Myocyte (in vitro differentiated cells): ENCODE data around the gene GFI1B. TPM values are rescaled to one million over a fixed set of nuclear protein-coding genes. Genes with fewer than 3 reads are reported as not detected.
A peak's percentile ranks its signal among the peaks of the same experiment; 100 is the strongest.

Source experiments
- DNase-seq: peaks from one replicate; pipeline ENCODE4 v3.0.0-alpha.2; 2012; ENCODE audit warnings: low read depth
- polyA plus RNA-seq: library from polyadenylated mRNA; unstranded; fragments of >200 nt; gene quantifications from one replicate; pipeline ENCODE4 v1.2.1, GENCODE V29; 2012; ENCODE audit warnings: missing spikeins
- total RNA-seq: library from RNA; depleted of rRNA; stranded (reverse); fragments of >200 nt; gene quantifications from 2 replicates; pipeline ENCODE4 v1.2.3, GENCODE V29; 2014

GFI1B gene
- 0.10 TPM in 1 of 2 replicates, not detected in the other for total RNA-seq
- polyA plus RNA-seq, result not detected

DNA sequence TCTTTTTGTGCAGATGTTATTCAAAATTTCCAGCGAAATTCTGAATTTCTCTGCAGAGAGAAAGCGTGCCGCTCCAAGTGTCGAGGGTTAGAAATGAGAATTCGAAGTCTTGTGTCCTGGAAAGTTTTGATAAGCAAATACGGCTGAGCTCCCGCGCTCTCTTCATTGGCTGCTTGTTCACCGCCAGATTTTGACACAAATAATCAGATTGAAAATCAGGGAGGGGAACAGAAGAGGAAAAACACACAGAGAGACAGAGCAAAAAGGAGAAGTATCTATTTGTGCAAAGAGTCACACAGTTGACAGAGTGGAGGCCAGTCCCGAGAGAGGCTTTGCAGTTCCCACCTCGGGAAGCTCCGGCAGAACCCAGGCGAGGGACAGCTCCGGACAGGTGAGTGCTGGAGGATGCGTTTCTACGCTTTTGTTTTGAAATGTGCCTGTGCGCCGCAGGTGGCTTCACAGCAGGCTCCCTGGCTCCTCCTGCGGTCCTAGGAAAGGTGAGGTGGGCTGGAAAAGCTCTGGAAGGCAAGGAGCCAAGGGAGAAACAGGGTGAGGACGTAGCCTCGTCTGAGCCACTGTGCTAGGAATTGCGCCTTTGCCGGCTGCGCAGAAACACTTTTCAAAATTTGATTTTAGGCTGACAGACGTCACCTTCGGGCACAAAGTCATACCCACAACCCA, at the start of gene GFI1B:
Gene GFI1B, plus strand, starts transcription at position 244 of the 681 bp plus-strand sequence. CDS start 7,985 bp downstream, outside the sequence.
- DNase-seq, result no peak

DNA sequence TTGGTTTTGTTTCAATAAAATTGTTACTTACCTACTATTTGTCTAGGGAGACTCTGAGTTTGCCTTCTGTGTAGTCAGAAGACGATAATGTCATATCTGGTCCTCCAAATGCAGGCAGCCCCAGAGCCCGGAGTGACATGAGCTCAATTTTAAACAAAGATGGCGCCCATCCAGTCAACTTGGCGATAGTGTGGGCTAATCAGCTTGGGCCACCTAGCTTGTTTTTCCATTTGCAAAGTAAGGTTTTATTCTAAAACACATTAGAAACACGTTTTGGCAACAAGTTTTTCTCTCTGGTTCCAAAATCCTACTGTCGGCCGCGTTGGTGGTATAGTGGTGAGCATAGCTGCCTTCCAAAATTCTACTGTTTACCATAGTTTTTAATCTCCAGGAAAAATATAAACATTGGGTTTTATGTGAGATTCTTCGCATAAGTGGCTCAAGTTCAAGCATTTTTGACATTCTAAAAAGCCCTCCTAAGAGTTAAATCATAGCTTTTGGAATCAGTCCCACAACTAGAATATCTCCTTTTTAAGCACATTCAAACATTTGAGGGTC, 47.2 kb upstream of the GFI1B start:
- no peak for DNase-seq

DNA sequence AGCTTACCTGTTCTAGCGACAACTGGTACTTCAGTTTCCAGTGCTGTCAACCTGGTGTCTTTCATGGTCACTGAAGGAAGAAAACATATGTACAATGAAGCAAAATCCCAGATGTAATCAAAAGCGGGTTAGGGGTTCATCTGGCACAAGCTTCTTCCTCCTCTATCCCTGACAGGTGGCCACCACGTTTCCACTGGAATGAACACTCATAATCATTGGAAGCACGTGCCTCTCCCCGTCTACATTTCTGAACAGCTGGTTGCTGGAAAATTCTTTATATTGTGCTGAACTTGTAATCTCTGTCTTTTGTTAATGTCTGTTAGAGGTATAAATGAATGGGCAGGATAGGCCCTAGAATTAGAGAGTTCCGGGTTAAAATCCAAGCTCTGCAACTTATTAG, 43.5 kb upstream of the GFI1B start:
- peak; percentile 28 for DNase-seq

DNA sequence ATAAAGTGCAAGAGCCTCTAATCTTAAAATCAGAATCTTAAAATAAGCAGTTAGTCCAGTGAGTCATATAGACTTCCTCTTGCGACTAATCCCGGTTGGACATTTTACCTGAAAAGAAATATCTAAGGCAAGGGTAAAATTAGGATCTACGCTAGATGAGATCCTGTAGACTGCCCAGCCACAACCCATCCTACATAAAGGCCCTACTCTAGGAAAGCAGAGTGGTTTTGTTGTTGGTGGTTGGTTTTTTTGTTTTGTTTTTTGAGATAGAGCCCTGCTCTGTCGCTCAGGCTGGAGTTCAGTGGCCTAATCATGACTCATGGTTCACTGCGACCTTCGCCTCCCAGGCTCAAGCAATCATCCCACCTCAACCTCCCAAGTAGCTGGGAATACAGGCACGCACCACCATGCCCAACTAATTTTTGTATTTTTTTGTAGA, 41.0 kb upstream of the GFI1B start:
- no peak for DNase-seq

DNA sequence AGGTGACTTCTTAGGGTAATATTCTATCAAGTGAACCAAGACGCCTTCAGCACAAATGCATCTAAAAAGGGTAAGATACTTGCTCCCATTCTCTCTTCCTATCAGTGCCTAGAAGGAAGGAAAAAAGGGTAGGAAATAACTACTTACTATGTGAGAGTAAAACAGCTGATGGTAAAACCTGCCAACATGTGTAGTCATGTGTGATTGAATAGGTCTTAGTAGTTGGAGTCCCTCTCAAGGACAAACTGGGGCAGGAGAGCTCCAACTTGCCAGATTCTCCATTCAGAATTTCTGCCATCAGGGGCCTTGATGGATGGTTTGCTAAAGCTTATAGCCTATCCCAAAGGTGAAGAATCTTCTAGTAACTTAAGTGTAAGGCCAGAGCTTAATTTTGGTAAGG, 39.3 kb upstream of the GFI1B start:
- DNase-seq, result no peak

DNA sequence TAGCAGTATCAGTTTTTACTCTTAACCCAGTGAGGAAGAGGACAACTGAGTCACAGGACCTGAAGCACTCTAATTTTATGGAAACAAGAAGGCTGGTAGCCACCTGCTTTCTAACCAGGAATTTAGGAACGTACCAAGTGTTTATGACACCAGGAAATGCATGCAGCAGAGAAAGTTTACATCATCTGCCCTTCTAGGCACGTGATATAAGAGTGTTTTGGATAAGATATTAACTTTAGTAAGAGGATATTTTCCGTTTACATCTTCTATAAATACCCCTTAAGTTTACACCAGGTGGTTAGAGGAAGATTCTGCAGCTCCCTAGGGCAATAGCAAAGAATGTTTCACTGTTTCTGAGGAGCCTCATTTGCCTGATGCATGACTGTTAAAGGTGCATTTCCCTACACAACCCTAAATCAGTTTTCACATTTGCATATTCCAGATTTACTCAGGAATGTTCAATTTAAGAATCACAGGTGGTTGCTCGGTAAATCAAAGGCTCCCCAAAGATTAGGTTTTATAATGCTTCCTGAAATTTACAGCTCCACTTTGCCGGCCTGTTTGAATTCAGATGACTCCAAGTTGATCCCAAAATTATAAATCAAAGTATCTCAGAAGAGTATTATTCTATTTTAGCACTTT, 35.8 kb upstream of the GFI1B start:
- no peak for DNase-seq

DNA sequence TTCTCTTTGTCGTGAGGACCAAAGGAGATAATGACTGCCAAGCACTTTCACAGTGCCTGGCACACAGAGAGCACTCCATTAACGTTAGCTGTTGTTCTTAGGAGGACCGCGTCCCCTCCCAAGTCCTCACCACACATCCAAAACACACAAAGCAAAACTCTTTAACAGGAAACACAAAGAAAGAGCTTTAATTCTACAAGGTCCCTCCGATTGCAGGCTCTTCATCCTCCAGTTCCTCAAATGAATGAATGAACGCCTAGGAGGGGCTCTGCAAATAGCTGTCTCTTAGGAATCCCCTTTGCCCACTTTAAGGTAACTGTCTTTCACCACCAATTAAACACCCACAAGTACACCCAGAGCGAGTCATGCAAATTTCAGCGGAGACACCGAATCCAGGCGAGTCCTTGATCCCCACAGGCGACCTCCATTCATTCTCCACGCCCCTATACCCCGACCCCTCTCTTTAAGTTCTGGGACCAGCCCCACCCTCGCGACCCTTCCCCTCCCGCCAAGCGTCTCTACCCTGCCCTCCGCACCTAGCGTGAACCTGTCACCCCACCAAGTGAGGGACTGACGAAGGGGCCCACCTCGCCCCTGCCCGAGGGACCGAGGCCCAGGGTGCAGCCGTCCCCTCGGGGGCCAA, 34.7 kb upstream of the GFI1B start:
- no peak for DNase-seq

DNA sequence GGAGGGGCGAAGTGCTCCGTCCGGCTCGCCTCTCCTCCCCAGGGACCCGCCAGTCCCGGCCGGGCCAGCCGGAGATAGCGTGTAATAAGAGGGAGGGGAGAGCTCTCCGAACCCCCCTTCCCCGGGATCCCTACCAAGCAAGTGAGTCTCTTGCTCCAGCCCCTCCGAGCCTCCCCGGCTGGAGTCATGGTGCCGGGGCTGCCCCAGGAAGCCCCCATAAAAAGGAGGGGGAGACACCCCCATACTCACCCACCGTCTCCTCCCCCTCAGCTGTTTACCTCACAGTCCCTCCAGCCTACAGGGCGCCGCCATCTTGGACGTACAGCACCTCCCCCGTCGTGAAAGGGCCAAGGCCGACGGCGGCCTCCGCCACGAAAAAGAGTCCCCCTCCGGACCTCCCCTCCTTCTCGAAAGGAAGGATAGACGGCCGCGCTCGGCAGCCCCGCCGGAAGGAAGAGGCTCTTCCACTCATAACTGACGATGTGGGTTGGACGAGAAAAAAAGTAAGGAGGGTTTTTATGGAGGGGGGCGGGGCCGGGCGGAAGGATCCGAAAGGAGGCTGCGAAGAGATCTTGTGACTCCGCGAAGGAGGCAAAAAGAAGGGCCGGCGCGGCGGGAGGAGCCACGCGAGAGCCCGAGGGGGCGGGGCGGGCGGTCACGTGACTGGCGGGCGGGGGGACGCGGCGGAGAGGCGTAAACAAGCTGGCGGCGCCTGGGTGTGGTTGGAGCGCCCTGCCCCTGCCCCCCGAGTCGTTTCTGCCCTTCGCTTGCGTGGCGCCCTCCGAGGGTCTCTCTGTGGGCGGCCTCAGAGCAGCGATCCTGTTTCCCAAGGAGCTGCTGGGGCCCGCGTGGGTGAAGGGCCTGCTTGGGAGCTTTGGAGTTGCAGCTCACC, 34.0 kb upstream of the GFI1B start, which contains the start of gene TSC1:
Gene TSC1, minus strand, starts transcription at position 323 of the 892 bp plus-strand sequence. CDS start 15,744 bp downstream, outside the sequence.
- DNase-seq, result peak; percentile 96

DNA sequence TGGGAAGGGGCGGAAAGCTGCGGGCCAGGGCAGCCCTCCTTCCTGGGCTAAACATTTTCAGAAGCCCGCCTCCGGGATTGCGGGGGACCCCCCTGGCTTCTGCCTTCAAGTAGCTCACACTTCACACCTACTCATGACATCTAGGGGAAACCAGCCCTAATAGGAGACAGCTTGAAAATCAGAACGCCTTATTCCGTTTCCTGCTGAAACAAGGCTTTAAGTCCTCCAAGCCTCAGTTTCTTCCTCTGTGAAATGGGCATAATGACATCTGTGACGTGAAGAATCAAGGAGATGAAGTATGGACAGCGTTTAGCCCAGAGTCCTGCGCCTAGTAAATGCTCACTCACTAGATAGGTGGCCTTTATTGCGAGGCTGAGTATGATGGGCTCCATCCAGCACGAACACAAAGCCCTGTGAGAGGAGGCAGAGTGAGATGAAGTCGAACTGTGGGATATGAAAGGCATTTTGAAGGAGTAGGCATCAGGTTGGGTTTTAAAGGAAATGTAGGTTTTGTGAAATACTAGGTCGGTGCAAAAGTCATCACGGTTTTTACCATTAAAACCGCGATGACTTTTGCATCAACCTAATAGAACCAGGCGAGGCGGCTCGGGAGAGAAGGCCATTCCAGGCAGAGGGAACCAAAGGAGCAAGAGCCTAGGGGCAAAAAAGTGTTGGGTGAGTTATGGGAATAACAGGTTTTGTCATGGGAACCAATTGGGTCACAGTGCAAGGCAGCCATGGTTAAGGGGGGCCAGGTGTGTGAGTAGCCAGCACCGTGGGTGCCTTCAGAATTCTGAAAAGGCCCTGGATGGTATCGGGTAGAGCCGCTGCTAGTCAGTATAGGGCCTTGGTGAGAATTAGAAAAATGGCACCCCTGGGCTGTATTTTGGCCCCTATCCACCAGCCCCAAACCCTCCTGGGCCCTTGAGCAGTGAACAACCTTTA, 33.0 kb upstream of the GFI1B start:
- DNase-seq, result no peak

DNA sequence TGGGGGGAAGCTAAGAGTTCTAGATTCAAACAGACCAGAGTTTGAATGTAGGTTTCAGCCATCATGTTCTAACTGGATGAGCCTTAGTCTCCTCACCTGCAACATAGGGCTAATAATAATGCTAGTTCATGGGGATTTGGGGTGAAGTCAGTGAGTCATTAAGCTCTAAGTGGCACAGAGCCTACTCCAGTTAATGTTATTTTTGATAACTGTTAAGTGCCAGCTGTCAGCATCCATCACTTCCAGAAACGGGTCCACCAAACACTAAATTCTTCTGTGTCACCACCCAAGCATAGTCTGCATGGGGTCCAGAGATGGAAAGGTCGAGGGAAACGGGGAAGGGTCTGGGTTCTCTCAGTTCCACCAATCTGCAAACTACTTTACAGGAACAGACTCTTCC, 32.3 kb upstream of the GFI1B start:
- DNase-seq, result peak; percentile 68

DNA sequence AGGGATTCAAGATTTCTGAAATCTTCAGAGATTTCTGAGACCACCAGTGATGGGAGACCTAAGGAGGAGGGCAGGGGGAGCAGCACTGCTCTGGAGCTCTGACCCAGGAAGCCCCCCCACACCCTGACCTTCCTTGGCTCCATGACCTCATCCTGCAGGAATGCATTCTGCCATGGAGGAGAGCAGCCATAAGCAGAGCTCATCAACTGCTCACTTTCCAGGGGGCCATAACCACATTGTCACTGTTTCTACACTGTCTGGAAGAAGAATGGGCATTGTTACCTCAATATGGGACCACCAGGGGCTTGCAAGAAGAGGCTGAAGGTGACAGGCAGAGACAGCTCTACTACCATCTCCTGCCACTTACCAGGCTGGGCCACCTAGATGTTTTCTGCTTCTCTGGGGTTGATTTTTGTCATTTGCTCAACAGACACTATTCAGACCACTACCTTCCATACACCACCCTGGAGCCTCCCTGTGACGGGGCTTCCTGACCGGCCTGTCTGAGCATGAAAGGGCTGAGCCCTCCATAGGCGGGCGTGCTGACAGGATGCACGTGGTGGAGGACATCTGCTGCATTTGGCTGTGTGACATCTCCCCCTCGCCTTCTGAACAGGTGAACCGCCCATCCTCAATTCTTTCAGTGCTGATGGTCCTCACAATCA, 31.7 kb upstream of the GFI1B start:
- DNase-seq, result peak; percentile 70

DNA sequence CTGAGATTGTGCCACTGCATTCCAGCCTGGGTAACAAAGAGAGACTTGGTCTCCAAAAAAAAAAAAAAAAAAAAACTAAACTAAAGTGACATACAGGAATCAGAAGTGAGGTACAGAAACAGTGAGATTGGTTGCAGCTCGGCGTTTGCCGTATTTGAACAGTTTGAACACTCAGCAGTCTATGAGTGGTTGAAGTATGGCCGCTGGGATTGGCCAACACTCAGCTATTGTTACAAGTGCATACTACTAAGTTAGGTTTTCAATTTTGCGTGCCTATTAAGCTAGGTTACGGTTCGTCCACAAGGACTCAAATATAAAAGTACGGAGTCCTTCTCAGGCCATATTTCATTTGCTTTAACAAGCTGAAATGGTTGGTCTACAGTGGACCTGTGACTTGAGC, 30.7 kb upstream of the GFI1B start:
- DNase-seq, result no peak

DNA sequence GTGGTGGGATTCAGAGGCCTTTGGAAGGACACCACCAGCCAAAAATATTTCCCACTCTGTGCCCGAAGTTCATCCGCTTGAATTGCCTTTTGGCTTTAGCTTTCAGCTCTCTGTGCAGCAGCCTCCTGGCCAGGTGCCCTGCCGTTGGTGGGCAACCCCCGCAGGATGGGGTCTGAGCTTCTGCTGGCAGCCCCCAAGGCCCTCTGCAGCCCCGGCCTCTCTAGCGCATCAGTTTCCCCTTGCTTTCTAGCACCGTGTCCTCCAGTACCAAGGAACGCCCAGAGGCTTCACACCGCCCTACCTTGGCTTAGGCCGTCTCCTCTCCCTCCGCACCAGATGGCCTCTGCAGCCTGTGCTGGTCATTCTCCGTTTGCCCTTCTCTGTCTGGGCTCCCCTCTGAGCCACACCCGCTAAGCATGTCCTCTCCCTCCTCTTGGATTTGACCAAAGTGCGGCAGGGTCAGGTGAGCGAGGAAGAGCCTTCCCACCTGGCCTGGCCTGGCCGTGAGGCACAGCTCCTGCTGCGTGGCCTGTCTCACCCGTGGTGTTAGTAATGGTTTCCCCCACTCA, 29.9 kb upstream of the GFI1B start:
- no peak for DNase-seq

DNA sequence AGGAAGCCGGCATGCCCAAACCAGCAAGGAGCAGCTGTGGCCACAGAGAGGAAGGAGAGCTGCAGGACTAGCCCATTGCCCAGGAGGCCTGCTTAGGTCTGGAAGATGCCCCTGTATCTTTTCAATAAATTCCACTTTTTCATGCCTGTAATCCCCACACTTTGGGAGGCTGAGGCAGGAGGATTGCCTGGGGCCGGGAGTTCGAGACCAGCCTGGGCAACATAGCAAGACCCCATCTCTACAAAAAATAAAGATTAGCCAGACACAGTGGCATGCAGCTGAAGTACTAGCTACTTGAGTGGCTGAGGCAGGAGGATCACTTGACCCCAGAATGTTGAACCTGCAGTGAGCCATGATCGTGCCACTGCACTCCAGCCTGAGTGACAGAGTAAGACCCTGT, 28.8 kb upstream of the GFI1B start:
- DNase-seq, result no peak

DNA sequence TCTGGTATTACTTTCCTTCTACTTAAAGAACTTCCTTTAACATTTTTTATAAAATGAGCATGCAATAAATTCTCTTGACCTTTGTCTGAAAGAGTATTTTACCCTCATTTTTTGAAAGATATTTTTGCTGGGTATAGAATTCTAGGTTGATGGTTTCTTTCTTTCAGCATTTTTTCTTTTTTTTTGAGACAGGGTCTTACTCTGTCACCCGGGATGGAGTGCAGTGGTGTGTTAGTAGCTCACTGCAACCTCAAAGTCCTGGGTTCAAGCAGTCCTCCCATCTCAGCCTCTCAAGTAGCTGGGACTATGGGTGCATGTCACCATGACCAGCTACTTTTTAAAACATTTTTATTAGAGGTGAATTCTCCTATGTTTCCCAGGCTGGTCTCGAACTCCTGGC, 23.4 kb upstream of the GFI1B start:
- DNase-seq, result no peak

DNA sequence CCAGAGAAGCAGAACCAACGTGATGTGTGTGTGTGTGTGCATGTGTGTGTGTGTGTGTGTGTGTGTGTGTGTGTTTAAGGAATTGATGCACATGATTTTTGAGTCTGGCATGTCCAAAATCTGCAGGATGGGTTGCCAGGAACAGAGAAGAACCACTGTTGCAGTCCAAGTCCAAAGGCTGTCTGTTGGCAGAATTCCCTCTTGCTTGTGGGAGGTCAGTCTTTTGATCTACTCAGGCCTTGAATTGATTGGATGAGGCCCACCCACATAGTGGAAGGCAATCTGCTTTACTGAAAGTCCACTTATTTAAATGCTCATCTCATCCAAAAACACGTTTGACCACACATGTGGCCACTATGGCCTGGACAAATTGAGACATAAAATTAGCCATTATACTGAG, 22.7 kb upstream of the GFI1B start:
- DNase-seq, result no peak

DNA sequence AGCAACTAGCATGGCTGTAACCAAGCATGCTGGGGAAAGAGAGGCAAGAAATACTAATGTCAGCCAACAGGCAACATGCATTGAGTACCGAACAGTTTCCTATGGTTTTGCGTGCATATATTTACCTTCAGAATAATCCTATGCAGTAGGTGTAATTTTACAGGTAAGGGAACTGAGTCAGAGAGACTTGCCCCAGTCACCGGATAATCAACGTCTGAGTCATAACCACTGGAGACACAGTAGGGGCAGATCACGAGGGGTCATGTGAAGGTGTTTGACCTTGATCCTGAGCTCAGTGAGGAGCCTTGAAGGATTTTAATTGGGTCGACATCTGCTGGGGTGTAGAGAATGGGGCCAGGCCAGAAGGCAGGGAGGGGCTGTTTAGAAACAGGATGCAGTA, 20.7 kb upstream of the GFI1B start:
- no peak for DNase-seq

DNA sequence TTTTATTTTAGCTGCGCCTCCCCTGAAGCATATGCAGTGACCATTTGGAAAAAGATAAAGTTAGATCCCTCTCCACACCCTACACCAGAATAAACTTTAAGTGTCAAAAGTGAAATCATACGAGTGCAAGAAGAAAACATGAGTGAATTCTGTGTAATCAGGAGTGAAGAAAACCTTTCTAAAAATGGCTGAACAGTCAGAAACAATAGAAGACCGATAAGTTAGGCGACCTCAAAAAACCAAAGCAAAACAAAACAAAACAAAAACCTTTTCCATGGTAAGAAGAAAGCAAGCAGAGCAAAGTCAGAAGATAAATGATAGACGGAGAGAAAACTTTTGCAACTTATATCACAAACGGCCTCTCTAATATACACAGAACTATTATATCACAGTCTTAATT, 17.5 kb upstream of the GFI1B start:
- no peak for DNase-seq

DNA sequence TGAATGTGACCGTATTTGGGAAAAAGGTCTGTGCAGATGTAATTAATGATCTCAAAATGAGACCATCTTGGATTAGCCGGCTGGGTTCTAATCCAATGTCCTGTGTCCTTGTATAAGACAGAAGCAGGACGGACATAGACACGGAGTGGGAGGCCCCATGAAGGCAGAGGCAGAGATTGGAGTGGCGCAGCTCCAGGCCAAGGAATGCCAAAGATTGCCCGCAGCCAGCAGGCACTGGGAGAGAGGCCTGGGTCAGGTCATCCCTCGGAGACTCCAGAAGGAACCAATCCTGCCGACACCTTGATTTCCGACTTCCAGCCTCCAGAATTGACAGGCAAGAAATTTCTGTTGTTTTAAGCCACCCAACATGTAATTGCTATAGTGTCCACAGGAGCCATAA, 13.0 kb upstream of the GFI1B start:
- no peak for DNase-seq
